ENCODE results near the gene CRYBA2.

Gene CRYBA2

GRCh38 chr2:218981390-218981880, 11.8 kb downstream of the CRYBA2 start:
- no peak for DNase-seq

GRCh38 chr2:218980735-218981389, 12.4 kb downstream of the CRYBA2 start:
- no peak for DNase-seq

GRCh38 chr2:218979846-218980734, 13.1 kb downstream of the CRYBA2 start:
- peak; percentile 77 for DNase-seq

GRCh38 chr2:218975060-218975777, 18.0 kb downstream of the CRYBA2 start:
- DNase-seq = no peak

GRCh38 chr2:218970894-218971293, 22.3 kb downstream of the CRYBA2 start:
- no peak for DNase-seq

GRCh38 chr2:218964041-218964771, 29.0 kb downstream of the CRYBA2 start:
- peak; percentile 81 for DNase-seq

GRCh38 chr2:218963601-218964000, 29.6 kb downstream of the CRYBA2 start:
- DNase-seq = peak; percentile 47

GRCh38 chr2:218962859-218963492, 30.2 kb downstream of the CRYBA2 start:
- DNase-seq = peak; percentile 96

- DNase-seq = peak; percentile 81
Measured at GRCh38 chr2:218961651-218962570, 31.3 kb downstream of the CRYBA2 start.

GRCh38 chr2:218961229-218961628, 32.0 kb downstream of the CRYBA2 start:
- no peak for DNase-seq

GRCh38 chr2:218960309-218961165, 32.7 kb downstream of the CRYBA2 start:
- DNase-seq = peak; percentile 68

GRCh38 chr2:218959761-218960308, 33.4 kb downstream of the CRYBA2 start:
- no peak for DNase-seq

- peak; percentile 94 for DNase-seq
Measured at GRCh38 chr2:218959141-218959731, 34.0 kb downstream of the CRYBA2 start, which contains the start of gene CDK5R2. TSS of gene CDK5R2 (plus strand) at chr2:218959666. CDS start at chr2:218959821, 155 bp downstream.

- no peak for DNase-seq
Measured at GRCh38 chr2:218958276-218958675, 34.9 kb downstream of the CRYBA2 start.

- no peak for DNase-seq
Measured at GRCh38 chr2:218957671-218958070, 35.6 kb downstream of the CRYBA2 start.

- DNase-seq = no peak
Measured at GRCh38 chr2:218956039-218956438, 37.2 kb downstream of the CRYBA2 start.

- no peak for DNase-seq
Measured at GRCh38 chr2:218954541-218955300, 38.5 kb downstream of the CRYBA2 start.

- no peak for DNase-seq
Measured at GRCh38 chr2:218953366-218953954, 39.8 kb downstream of the CRYBA2 start.

All from NCI-H69 (cell line).